CD4-positive, alpha-beta memory T cell (primary cell): ENCODE data around the gene CHMP2A. TPM values are rescaled to one million over a fixed set of nuclear protein-coding genes. Genes with fewer than 3 reads are reported as not detected.

Experiments used
- CTCF ChIA-PET: fragments of 350-600 bp; sonication (Branson Sonifier 250); formaldehyde crosslinking; loops from one replicate; lab custom pipeline; 2021; ENCODE audit warnings: inconsistent platforms; ENCODE audit not compliant: partially characterized antibody; lab: Charles Lee
- POLR2A ChIA-PET: fragments of 350-600 bp; sonication (Branson Sonifier 250); formaldehyde crosslinking; loops from one replicate; lab custom pipeline; 2021; ENCODE audit not compliant: partially characterized antibody; lab: Charles Lee
- DNase-seq, 5 donors: peaks; one replicate each; pipeline versions ENCODE4 v3.0.0 to v3.0.0-alpha.2; 2020 to 2022; ENCODE audit warnings: mixed read lengths in 1 of 5
- H3K27ac ChIP-seq: one replicate; pipeline ENCODE4 v1.7.0; 2013; ENCODE audit warnings: low read depth, low read length
- H3K27me3 ChIP-seq: 2 replicates; pipeline ENCODE4 v1.7.0; 2013; ENCODE audit warnings: mild to moderate bottlenecking, low read length, moderate library complexity; ENCODE audit not compliant: insufficient read depth
- H3K36me3 ChIP-seq: 2 replicates; pipeline ENCODE4 v1.7.0; 2013; ENCODE audit warnings: mild to moderate bottlenecking, low read length, moderate library complexity; ENCODE audit not compliant: insufficient read depth
- H3K4me1 ChIP-seq: 2 replicates; pipeline ENCODE4 v1.7.0; 2013; ENCODE audit warnings: mild to moderate bottlenecking, low read length, moderate library complexity; ENCODE audit not compliant: insufficient read depth
- H3K4me3 ChIP-seq, 2 donors: one replicate each; pipeline ENCODE4 v1.7.0; 2013; ENCODE audit warnings: low read length in 2 of 2, mild to moderate bottlenecking in 1 of 2
- H3K9me3 ChIP-seq, 2 donors: one replicate each; pipeline ENCODE4 v1.7.0; 2013; ENCODE audit warnings: low read length in 2 of 2, control low read depth in 1 of 2; ENCODE audit not compliant: control insufficient read depth in 1 of 2
- H3K27ac Mint-ChIP-seq, 7 donors: one replicate each; pipeline ENCODE4 v1.8.0; 2020 to 2021; ENCODE audit warnings: mixed read lengths in 7 of 7, mild to moderate bottlenecking in 6 of 7, inconsistent platforms in 3 of 7, moderate library complexity in 3 of 7
- H3K27me3 Mint-ChIP-seq, 2 donors: one replicate each; pipeline ENCODE4 v1.8.0; 2020 to 2021; ENCODE audit warnings: mixed read lengths in 2 of 2
- H3K36me3 Mint-ChIP-seq, 2 donors: one replicate each; pipeline ENCODE4 v1.8.0; 2020 to 2021; ENCODE audit warnings: mixed read lengths in 2 of 2, inconsistent platforms in 1 of 2, mild to moderate bottlenecking in 1 of 2
- H3K4me1 Mint-ChIP-seq, 4 donors: one replicate each; pipeline ENCODE4 v1.8.0; 2020 to 2021; ENCODE audit warnings: mixed read lengths in 4 of 4, mild to moderate bottlenecking in 1 of 4
- H3K4me3 Mint-ChIP-seq, 8 donors: one replicate each; pipeline ENCODE4 v1.8.0; 2020 to 2021; ENCODE audit warnings: mixed read lengths in 8 of 8, mild to moderate bottlenecking in 7 of 8, moderate library complexity in 6 of 8, inconsistent platforms in 3 of 8
- H3K9me3 Mint-ChIP-seq, 8 donors: one replicate each; pipeline ENCODE4 v1.8.0; 2020 to 2021; ENCODE audit warnings: mixed read lengths in 8 of 8, mild to moderate bottlenecking in 5 of 8, inconsistent platforms in 3 of 8, moderate library complexity in 1 of 8
- intact Hi-C: fragments of 100-400 bp; cut with micrococcal nuclease; formaldehyde crosslinking; loops from one replicate; pipeline ENCODE4 v1.15.1; 2023
- polyA plus RNA-seq, 2 donors: library from polyadenylated mRNA; unstranded; fragments of 300-500 nt; fragmentation: Illumina TruSeq; gene quantifications; one replicate each; pipeline ENCODE4 v1.2.3, GENCODE V29; 2021
- total RNA-seq, 2 experiments: library from RNA; stranded (reverse); gene quantifications; one replicate each; pipeline ENCODE4 v1.2.3, GENCODE V29; 2021

The CHMP2A gene
- total and polyA plus RNA-seq, 4 experiments from 2014 or later, result 81.1 to 238 (median 144) TPM

GRCh38 chr19:58516964-58517833, 37.7 kb downstream of the CHMP2A start:
- no peak overlapping the region for H3K27ac ChIP-seq
- no peaks in the 10 kb centered on the region for H3K9me3 ChIP-seq
- peaks cover 13% of the 10 kb centered on the region for H3K36me3 ChIP-seq
- peak overlapping the region in 1 of 8 donors; percentile 34 for H3K4me3 Mint-ChIP-seq
- H3K36me3 Mint-ChIP-seq, result peaks cover 6 to 19% of the 10 kb centered on the region in 2 donors
- ChIA-PET POLR2A (interaction anchor here (0.6 to 5.4 kb wide), 3 partner anchors 17 to 46 kb away, joined by 3 to 86 read pairs (median 33); partner anchors contain the start of gene CHMP2A), CTCF (interaction anchor here (3.9 to 13.8 kb wide), 2 partner anchors 37 to 63 kb away, joined by 28 to 260 read pairs; partner anchors contain the start of gene CHMP2A)
- H3K4me1 Mint-ChIP-seq, result peaks cover 18 to 63% (median 41%) of the 10 kb centered on the region in 4 donors
- no peak for DNase-seq
- no peaks in the 10 kb centered on the region for H3K27me3 ChIP-seq
- no peaks in the 10 kb centered on the region for H3K27me3 Mint-ChIP-seq
- no peaks in the 10 kb centered on the region for H3K9me3 Mint-ChIP-seq
- H3K27ac Mint-ChIP-seq, result no peak overlapping the region
- peaks cover 40% of the 10 kb centered on the region for H3K4me1 ChIP-seq
- H3K4me3 ChIP-seq, result no peak overlapping the region
- intact Hi-C loops, result loop anchor here (5.0 kb wide), 1 partner anchor 40 kb away; the partner anchor contains the start of gene ZNF446

- POLR2A ChIA-PET, result interaction anchor here (1.0 to 1.9 kb wide), 2 partner anchors 28 to 64 kb away, joined by 3 to 5 read pairs; partner anchors contain the start of gene TRIM28
These were observed 38.6 kb downstream of the CHMP2A start for GRCh38 chr19:58516246-58516836.

GRCh38 chr19:58515259-58515658, 39.6 kb downstream of the CHMP2A start:
- DNase-seq, result no peak
- CTCF ChIA-PET, result interaction anchor here (1.3 to 13.8 kb wide), 2 partner anchors 54 to 65 kb away, joined by 3 to 260 read pairs; no protein-coding TSS in a partner anchor
- Histone ChIP-seq H3K27me3 (no peaks in the 10 kb centered on the region), H3K36me3 (peaks cover 13% of the 10 kb centered on the region), H3K27ac (no peak overlapping the region), H3K4me3 (no peak overlapping the region), H3K9me3 (no peaks in the 10 kb centered on the region), H3K4me1 (peaks cover 36% of the 10 kb centered on the region)
- intact Hi-C loops, result loop anchor here (5.0 kb wide), 1 partner anchor 38 kb away; the partner anchor contains the start of gene ZNF446
- H3K27ac Mint-ChIP-seq, result peak overlapping the region in 3 of 7 donors; percentile 48 to 84 (median 84)
- POLR2A ChIA-PET, result interaction anchor here (0.7 to 1.9 kb wide), 4 partner anchors 29 to 65 kb away, joined by 3 to 5 read pairs (median 3); partner anchors contain the start of gene TRIM28
- H3K36me3 Mint-ChIP-seq, result peaks cover 6 to 19% of the 10 kb centered on the region in 2 donors
- H3K27me3 Mint-ChIP-seq, result no peaks in the 10 kb centered on the region
- H3K4me1 Mint-ChIP-seq, result peaks cover 16 to 60% (median 39%) of the 10 kb centered on the region in 4 donors
- H3K9me3 Mint-ChIP-seq, result no peaks in the 10 kb centered on the region
- peak overlapping the region in 5 of 8 donors; percentile 10 to 60 (median 49) for H3K4me3 Mint-ChIP-seq

More at GRCh38 chr19:58516246-58516836, 38.6 kb downstream of the CHMP2A start:
- Histone ChIP-seq H3K27ac (no peak overlapping the region), H3K9me3 (no peaks in the 10 kb centered on the region), H3K4me3 (no peak overlapping the region), H3K36me3 (peaks cover 13% of the 10 kb centered on the region), H3K27me3 (no peaks in the 10 kb centered on the region), H3K4me1 (peaks cover 40% of the 10 kb centered on the region)
- DNase-seq, result no peak
- peaks cover 18 to 63% (median 41%) of the 10 kb centered on the region in 4 donors for H3K4me1 Mint-ChIP-seq
- intact Hi-C loops, result loop anchor here (5.0 kb wide), 1 partner anchor 39 kb away; the partner anchor contains the start of gene ZNF446
- CTCF ChIA-PET, result interaction anchor here (13.8 kb wide), 1 partner anchor 64 kb away, joined by 260 read pairs; no protein-coding TSS in a partner anchor
- H3K9me3 Mint-ChIP-seq, result no peaks in the 10 kb centered on the region
- H3K4me3 Mint-ChIP-seq, result peak overlapping the region in 2 of 8 donors; percentile 12 to 36
- H3K36me3 Mint-ChIP-seq, result peaks cover 6 to 19% of the 10 kb centered on the region in 2 donors
- H3K27me3 Mint-ChIP-seq, result no peaks in the 10 kb centered on the region
- H3K27ac Mint-ChIP-seq, result peak overlapping the region in 3 of 7 donors; percentile 48 to 84 (median 57)

- no peak for DNase-seq
- H3K27ac ChIP-seq, result peak overlapping the region; percentile 31
- peaks cover 13% of the 10 kb centered on the region for H3K36me3 ChIP-seq
- Mint-ChIP-seq H3K27ac (peak overlapping the region; percentile 52 to 91 (median 88)), H3K4me3 (peak overlapping the region; percentile 61 to 88 (median 82)), H3K27me3 (no peaks in the 10 kb centered on the region), H3K4me1 (peaks cover 14 to 53% (median 34%) of the 10 kb centered on the region in 4 donors), H3K9me3 (no peaks in the 10 kb centered on the region), H3K36me3 (peaks cover 6 to 15% of the 10 kb centered on the region in 2 donors)
- no peaks in the 10 kb centered on the region for H3K27me3 ChIP-seq
- intact Hi-C loops, result loop anchor here (1.0 to 5.0 kb wide), 4 partner anchors 30 to 332 kb away; partner anchors contain the start of genes TRIM28 and ZNF446
- H3K4me1 ChIP-seq, result peaks cover 33% of the 10 kb centered on the region
- no peaks in the 10 kb centered on the region for H3K9me3 ChIP-seq
- peak overlapping the region in 1 of 2 donors; percentile 9 for H3K4me3 ChIP-seq
- ChIA-PET POLR2A (interaction anchor here (0.6 to 2.5 kb wide), 9 partner anchors 24 to 66 kb away, joined by 3 to 21 read pairs (median 4); partner anchors contain the start of genes CHMP2A and TRIM28), CTCF (interaction anchor here (0.6 to 13.8 kb wide), 14 partner anchors 8 to 184 kb away, joined by 3 to 260 read pairs (median 4); partner anchors contain the start of genes CHMP2A and ZNF497)
These were observed 40.3 kb downstream of the CHMP2A start for GRCh38 chr19:58514564-58515022.

- POLR2A ChIA-PET, result interaction anchor here (0.6 to 2.5 kb wide), 11 partner anchors 25 to 66 kb away, joined by 3 to 21 read pairs (median 4); partner anchors contain the start of genes CHMP2A, MZF1, TRIM28 and UBE2M
- peak overlapping the region; percentile 74 to 88 (median 84) for H3K4me3 Mint-ChIP-seq
- no peaks in the 10 kb centered on the region for H3K9me3 ChIP-seq
- intact Hi-C loops, result loop anchor here (1.0 kb wide), 3 partner anchors 30 to 332 kb away; partner anchors contain the start of gene TRIM28
- H3K4me1 Mint-ChIP-seq, result peaks cover 11 to 49% (median 29%) of the 10 kb centered on the region in 4 donors
- H3K27me3 Mint-ChIP-seq, result no peaks in the 10 kb centered on the region
- peak; percentile 93 to 95 (median 94) for DNase-seq
- H3K36me3 Mint-ChIP-seq, result peaks cover 6 to 11% of the 10 kb centered on the region in 2 donors
- H3K9me3 Mint-ChIP-seq, result no peaks in the 10 kb centered on the region
- peak overlapping the region in 1 of 2 donors; percentile 32 for H3K4me3 ChIP-seq
- no peaks in the 10 kb centered on the region for H3K27me3 ChIP-seq
- peak overlapping the region; percentile 61 for H3K27ac ChIP-seq
- H3K36me3 ChIP-seq, result peaks cover 13% of the 10 kb centered on the region
- H3K27ac Mint-ChIP-seq, result peak overlapping the region; percentile 82 to 93 (median 91)
- H3K4me1 ChIP-seq, result peaks cover 31% of the 10 kb centered on the region
- CTCF ChIA-PET, result interaction anchor here (0.6 to 13.8 kb wide), 14 partner anchors 9 to 184 kb away, joined by 3 to 260 read pairs (median 4); partner anchors contain the start of genes CHMP2A and ZNF497
These were observed 41.0 kb downstream of the CHMP2A start for GRCh38 chr19:58513694-58514563.
